ENCODE data around the gene TYR.
A peak's percentile ranks its signal among the peaks of the same experiment; 100 is the strongest.
"Not testable (repeated sequence)": the region's sequence is repeated elsewhere in the genome, so short reads cannot be mapped to it uniquely, and the experiment has no call there.

Gene TYR

DNA sequence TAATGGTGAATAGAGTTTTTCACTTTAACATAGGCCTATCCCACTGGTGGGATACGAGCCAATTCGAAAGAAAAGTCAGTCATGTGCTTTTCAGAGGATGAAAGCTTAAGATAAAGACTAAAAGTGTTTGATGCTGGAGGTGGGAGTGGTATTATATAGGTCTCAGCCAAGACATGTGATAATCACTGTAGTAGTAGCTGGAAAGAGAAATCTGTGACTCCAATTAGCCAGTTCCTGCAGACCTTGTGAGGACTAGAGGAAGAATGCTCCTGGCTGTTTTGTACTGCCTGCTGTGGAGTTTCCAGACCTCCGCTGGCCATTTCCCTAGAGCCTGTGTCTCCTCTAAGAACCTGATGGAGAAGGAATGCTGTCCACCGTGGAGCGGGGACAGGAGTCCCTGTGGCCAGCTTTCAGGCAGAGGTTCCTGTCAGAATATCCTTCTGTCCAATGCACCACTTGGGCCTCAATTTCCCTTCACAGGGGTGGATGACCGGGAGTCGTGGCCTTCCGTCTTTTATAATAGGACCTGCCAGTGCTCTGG is at the start of gene TYR:
TSS of gene TYR (plus strand) at position 185 of the 541 bp plus-strand sequence. CDS start at position 264, 79 bp downstream.
- no peak for DNase-seq

DNA sequence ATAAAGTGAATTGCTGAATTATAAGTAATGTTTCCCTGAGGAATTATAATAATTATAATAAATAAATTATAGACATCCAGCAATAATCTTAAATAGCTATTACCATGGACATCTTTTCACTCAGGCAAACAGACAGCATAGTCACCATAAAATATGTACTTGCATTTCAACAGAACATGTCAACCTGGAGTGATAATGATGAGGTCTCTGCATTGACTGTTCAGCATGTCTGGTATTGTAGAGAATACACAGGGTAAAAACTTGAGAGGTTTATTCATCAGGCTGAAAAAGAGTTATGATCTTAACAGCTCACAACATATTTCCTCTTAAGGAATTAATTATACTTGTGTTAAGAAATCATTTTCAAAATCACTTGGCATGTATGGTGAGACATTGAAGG is 41.1 kb upstream of the TYR start:
- no peak for DNase-seq

DNA sequence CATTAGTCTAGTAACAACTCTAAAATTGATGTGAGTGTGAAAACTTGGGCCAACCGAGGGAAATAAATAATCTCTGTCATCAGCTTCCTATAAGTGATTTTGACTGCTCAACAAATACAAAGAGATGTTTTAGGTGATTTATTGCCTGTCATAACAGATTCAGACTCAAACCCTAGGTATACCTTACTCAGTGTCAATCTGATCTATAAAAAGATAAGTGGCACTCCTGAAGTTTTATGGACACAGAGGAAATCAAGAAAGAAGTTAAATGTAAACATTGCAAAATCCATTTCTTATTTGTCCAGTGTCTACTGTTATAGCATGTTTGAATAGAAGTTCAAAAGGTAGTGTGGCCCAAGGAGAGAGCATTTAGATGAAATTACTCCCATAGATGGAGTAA is 30.4 kb upstream of the TYR start:
- no peak for DNase-seq

DNA sequence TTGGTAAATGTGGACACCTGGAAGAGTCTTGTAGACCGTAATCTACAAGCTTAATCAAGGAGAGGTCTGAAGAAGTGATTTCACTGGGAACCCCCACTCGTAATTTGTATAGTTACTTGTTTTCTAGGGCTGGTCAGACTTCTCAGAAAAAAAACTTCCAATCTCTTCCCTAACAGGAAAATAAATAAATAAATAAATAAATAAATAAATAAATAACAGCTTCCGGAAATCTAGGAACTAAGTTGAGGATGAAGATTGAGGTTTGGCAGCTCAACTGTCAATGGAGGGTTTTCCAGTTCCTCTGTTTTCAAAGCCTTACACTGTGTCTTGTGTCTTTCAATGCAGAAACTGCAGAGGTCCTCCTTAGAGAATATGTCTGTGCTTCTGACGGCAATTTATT is 17.7 kb upstream of the TYR start:
- DNase-seq, result no peak

DNA sequence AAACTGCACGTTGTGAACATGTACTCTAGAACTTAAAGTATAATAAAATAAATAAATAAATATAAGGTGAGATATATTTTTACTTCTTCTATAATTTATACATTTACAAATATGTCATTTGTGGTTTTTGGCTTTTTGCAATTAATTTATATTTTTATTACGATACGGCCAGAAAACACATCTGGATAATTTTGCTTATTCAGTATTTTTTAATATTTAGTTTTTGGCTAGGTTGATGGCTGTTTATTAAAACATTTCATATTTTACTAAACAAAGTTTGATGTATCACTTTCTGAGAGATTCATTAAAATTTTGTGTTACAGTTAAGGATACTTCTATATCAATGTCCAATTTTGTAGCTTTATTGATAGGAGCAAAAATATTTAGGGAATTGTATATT is 15.7 kb upstream of the TYR start:
- no peak for DNase-seq

DNA sequence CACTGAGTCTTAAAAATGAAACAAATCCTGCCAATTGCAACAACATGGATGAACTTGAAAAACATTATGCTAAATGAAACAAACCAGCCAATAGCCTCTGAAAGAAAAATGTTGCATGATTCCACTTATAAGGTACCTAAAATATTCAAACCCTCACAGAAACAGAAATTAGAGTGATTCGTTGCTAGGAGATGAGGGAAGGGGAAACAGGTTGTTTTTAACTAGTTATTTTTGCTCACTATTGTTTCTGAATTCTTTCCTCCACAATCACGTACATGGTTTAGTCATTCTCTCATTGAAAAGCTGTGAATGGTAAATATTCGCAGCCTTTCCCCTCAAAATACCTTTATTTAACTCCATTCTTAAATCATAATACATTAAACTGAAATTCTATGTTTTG is 14.0 kb upstream of the TYR start:
- DNase-seq, result no peak

DNA sequence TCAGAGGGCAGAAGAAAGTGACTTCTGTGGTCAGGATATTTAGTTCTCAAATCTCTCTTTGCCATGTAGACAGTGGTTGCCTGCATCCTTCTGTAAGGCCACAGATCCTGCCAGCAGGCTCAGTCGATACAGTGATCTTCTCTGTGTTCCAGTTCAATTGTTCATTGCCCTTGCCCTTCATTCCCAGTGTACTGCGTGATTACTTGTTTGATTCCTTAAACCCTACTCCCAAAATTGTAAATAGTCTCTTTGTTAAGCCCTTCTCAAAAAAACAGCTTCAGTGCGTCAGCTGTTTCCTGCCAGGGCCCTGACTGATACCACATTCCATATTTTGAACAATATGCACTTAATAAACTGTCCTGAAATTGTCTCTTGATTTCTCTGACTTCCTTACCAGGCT is 9.3 kb upstream of the TYR start:
- no peak for DNase-seq

DNA sequence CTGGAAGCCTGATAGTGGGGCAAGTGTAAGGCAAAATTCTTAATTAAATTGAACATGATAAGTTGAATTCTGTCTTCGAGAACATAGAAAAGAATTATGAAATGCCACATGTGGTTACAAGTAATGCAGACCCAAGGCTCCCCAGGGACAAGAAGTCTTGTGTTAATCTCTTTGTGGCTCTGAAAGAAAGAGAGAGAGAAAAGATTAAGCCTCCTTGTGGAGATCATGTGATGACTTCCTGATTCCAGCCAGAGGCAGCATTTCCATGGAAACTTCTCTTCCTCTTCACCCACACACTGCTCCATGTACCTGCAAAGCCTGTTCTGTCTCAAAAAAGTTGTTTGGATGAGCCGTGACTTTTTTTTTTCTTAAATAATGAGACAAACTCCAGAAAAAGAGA is 1.9 kb upstream of the TYR start:
- DNase-seq, result peak in 4 of 56 donors; percentile 0 to 6 (median 1)

DNA sequence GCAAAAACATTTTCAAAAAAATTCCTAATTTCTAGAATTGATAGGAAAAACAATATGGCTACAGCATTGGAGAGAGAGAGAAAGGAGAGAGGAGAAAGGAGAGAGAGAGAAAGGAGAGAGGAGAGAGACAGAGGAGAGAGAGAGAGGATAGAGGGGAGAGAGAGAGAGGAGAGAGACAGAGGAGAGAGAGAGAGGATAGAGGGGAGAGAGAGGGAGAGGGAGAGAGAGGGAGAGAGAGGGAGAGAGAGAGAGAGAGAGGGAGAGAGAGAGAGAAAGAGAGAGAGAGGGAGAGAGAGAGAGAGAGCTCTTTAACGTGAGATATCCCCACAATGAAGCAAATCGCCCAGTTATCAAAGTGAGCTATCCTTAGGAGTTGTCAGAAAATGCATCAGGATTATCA is 737 bp upstream of the TYR start:
- no peak for DNase-seq

DNA sequence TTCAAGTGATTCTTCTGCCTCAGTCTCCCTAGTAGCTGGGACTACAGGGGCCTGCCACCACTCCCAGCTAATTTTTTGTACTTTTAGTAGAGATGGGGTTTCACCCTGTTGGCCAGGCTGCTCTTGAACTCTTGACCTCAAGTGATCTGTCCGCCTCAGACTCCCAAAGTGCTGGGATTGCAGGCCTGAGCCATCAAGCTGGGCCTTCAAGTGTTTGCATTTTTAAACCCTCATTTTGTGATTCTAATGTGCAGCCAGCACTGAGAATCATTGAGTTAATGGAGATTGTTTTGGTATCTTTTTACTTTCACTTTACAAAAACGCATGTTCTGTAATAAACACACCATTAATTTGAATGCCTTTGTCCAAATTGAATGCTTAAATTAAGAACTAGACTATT is 3.4 kb downstream of the TYR start:
- no peak for DNase-seq

DNA sequence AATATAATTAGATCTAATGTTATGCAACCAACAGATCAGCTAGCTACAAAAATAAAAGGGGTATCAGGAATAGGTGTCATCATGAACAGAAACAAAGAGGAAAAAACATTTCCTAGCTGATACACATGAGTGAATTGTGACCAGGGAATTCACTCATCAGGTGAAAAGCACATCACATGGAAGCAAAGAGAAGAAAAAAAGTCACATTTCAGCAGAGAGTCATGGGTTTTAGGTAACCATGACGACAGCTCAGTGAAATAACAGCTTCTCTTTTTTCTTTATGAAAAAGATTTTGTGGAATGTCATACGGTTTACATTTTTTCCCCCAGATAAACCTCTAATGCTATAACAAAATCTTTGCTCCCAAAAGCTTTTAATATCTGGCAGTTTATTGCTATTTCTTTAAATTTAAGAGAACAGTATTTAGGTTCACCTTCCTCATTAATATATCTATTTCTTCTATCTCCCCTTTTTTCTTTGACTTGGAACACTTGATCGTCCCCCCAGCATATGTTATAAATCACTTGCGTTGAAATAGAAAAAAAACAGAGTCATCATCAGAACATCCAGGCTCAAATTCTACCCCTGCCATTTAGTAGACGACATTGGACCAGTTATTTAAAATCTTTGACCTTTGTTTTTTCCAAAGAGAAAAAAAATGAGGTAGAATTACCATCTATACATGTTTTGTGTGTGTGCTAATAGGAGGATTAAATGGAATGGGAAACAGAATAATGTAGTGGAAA is 5.3 kb downstream of the TYR start:
- DNase-seq, result no peak

DNA sequence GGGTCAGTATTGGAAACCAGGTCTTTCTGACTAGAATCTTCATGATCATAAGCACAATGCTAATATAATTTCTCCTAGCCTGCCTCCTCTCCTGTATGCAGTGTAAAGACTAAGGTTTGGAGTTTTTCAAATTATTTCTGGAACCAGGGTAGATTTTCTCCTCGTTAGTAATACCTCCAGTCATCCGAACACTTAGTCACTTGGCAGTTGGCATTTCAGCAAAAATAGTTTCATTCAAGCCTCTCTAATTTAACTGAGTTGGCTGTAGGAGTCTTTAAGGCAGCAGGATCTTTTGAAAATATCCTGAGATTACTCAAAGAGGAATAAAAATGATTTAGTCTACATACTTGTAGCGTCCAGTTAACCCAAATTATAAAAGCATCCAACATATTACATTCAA is 6.3 kb downstream of the TYR start:
- no peak for DNase-seq

DNA sequence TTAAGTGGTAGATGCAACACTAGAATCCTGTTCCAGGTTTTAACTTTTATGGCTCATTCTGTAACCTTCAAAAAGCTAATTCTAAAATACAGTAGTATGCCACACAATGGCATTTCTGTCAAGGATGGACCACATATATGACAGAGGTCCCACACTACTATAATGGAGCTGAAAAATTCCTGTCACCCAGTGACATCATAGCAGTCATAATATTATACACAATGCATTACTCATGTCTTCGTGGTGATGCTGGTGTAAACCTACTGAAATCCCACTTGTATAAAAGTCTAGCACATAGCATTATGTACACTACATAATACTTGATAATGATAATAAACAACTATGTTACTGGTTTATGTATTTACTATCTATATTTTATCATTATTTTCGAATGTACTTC is 12.1 kb downstream of the TYR start:
- DNase-seq, result no peak

DNA sequence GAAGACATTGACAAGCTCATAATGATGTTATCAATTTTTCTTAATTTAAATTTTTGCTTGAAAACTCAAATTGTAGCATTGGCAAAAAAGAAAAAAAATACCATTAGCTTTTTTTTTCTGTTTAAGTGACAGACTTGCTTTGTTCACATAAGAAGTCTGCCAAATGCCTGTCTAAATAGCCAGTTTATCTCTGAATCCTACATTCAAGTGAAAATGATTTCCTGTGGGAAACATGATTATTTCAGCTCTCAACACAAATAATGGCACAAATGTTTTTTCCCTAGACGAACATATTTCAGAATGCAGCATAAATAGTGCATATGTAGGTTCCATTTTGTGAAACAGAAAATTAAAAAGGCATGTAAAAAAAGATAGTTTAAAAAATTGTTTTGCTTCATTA is 23.5 kb downstream of the TYR start:
- no peak for DNase-seq

DNA sequence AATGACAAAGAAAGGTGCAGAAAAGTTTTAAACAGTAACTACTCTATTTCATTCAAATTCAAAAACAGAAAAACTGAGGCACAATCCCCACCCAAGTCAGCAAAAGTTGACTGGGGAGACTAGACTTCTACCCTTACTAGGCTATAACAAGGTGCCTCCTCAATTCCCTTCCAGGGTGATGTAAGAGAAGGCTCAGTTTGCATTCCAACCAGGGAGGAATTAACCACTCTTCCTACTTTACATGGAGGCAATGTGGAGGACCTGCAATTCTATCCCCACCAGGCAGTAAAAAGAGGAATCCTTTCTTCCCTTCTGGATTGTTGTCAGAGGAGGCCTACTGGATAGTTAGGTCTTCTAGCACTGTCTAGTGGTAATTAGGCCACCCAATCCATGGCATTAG is 26.1 kb downstream of the TYR start:
- DNase-seq, result no peak

DNA sequence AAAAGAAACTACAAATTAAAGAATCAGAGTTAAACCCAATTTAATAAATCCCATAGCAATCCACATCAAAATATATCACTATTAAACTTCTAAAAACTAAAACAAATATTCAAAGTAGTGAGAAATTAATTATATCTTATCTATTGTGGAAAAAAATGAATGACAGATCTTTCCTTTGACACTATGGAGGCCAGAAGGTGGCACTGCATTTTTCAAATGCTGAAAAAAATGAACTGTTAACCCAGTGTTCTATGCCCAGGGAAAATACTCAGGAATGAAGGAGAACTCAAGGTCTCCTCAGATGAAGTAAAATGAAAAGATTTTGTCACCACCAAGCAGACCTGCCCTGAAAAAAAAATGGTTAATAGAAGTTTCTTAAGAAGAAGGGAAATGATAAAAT is 27.7 kb downstream of the TYR start:
- DNase-seq, result no peak

DNA sequence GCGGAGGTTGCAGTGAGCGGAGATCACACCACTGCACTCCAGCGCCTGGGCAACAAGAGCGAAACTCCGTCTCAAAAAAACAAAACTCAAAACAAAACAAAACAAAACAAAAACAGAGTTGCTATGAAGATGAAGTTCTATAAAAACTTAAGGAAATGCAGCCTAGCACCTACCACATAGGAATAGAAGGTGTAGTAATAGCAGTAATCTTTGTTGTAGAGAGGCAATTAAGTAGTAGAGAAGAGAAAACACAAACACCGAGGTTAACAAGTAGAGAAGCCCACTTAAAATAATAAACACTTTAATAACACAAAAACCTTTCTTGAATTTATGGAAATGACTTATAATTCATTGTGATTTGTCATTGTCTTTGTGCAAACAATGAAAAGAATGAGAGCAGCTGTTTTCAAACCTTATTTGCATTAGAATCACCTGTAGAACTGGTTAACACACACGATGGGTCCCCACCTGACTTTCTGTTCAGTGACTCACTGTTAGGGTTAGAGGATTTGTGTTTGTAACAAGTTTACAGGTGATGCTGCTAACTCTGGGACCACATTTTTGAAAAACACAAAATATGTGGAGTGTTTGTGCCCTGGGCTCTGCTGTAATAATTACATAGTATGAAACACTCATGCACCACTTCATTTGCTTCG is 43.1 kb downstream of the TYR start:
- no peak for DNase-seq

DNA sequence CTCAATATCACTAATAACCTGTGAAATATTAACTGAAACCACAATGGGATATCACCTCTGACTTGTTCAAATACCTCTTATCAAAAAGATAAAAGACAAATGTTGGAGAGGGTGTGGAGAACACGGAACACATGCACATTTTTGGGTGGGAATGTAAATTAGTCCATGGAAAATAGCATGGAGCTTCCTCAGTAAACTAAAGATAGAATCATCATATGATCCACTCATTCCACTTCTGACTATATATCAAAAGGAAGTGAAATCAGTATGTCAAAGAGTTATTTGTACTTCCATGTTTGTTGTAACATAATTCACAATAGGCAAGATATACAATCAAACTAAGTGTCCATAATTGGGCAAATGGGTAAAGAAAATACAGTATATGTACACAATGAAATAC is 57.4 kb downstream of the TYR start:
- DNase-seq, result no peak

DNA sequence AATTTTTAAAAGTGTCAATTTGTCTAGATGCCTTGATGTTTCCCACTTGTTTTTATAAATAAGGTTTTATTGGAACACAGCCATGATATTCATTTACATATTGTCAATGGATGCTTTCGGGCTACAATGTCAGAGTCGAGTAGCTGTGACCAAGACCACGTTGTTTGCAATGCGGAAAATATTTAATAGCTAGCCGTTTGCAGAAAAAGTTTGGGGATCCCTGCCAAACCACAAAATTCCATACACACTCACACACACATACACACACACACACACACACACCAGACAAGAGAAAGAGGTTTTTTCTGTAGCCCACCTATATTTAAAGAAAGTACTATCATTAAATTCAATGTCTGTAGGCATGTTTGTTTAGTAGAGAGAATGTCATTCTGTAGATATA is 58.3 kb downstream of the TYR start:
- no peak for DNase-seq

DNA sequence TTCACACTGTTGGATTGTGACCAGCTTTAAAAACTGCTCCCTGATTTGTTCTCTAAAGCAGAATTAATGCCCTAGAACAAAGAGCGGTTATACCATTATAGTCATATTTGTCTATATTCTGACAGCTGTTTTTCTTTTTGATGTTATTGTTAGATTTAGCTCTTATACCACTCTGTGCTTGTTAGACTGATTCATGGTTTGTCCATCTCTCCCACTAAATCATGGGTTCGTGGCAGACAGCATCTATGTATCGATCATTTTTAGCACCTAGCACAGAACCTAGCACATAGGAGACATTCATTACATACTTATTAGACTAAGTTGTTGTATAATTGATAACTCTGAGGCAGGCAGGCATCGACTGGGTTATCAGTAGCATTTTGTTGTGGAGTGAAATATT is 69.3 kb downstream of the TYR start:
- DNase-seq, result not testable (repeated sequence)

DNA sequence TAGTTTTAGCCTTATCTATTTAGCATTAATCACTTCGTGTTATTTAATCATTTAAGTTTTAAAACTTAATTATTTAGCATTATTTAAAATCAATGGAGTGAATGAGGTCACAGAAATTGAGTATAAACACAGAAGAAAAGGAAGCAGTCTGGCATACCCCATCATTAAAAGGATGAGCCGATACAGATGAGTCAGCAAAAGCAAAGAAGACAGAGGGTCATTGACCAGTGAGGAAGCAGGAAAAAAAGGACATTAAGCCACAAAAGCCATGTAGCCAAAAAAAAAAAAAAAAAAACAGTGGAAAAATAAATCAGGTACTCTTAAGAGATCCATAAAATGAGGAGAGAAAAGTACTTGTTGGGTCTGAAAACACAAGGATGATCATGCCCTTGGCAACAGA is 71.5 kb downstream of the TYR start:
- no peak for DNase-seq

DNA sequence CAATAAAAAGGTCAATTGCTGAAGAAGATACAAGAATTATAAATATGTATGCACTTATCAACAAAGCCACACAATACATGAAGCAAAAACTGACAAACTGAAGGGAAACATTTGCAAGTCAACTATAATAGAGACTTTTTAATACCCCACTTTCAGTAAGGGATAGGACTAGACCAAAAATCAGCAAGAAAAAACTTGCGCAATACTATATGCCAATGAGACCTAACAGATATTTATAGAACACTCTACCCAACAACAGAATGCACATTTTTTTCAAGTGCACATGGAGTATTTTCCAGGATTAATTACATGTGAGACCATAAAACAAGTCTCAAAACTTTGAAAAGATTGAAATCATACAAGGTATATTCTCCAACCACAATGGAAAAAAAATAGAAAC is 83.8 kb downstream of the TYR start:
- not testable (repeated sequence) for DNase-seq

DNA sequence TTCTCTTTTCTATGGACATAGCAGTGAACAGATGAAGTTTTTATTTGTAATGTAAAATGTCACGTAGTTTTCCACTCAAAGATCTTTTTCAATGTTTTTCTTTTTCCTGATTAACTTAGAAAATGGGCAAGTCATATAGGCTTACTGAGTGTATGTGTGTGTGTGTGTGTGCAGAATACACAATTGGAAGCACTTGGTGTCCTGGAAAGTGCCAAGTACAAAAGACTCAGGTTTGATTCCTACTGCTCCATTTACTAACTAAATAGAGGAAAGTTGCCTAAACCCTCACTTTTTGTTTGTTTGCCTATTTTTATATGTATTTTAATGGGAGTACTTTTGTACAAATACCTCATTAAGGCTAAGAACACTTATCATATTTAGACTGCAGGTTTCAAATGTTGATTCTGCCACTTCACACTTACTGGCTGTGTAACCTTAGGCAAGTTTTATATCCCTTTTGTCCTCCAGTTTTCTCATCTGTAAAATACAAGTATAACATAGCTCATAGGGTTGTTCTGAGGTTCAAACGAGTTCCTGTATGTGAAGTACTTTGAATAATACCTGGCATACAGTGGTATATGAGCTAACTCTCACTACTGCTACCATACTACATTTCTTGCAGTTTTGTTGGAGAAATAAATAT is 90.1 kb downstream of the TYR start:
- no peak for DNase-seq
